DOHH2 (cell line): ENCODE results near the gene OSBPL10.

Experiments used
- H3F3A ChIP-seq: fragments of 200-600 bp; sonication (generic), shearing (Covaris generic); 2 replicates; pipeline ENCODE4 v1.6.0; 2016; ENCODE audit warnings: antibody characterized with exemption, mild to moderate bottlenecking; ENCODE audit not compliant: control insufficient read depth, insufficient read depth
- H3K27ac ChIP-seq: fragments of 200-600 bp; sonication (generic); 2 replicates; pipeline ENCODE4 v1.5.1; 2014; ENCODE audit warnings: low read depth, mild to moderate bottlenecking, low read length, moderate library complexity
- H3K27me3 ChIP-seq: fragments of 200-600 bp; sonication (generic); 2 replicates; pipeline ENCODE4 v1.6.1; 2014; ENCODE audit warnings: mild to moderate bottlenecking, low read length, mixed read lengths; ENCODE audit not compliant: control insufficient read depth
- H3K36me3 ChIP-seq: fragments of 200-600 bp; sonication (generic); 2 replicates; pipeline ENCODE4 v1.6.1; 2014; ENCODE audit warnings: mild to moderate bottlenecking, low read length, moderate library complexity, mixed read lengths; ENCODE audit not compliant: control insufficient read depth
- H3K4me1 ChIP-seq: fragments of 200-600 bp; sonication (generic); 2 replicates; pipeline ENCODE4 v1.6.1; 2014; ENCODE audit warnings: mild to moderate bottlenecking, low read length, mixed read lengths; ENCODE audit not compliant: control insufficient read depth
- H3K4me2 ChIP-seq: fragments of 200-600 bp; sonication (generic); 2 replicates; pipeline ENCODE4 v1.6.0; 2014; ENCODE audit warnings: mild to moderate bottlenecking, low read length, moderate library complexity
- H3K4me3 ChIP-seq: fragments of 200-600 bp; sonication (generic); 2 replicates; pipeline ENCODE4 v1.5.1; 2014; ENCODE audit warnings: mild to moderate bottlenecking, low read length, mixed read lengths
- H3K79me2 ChIP-seq: fragments of 200-600 bp; sonication (generic); 2 replicates; pipeline ENCODE4 v1.6.1; 2014; ENCODE audit warnings: mild to moderate bottlenecking, low read length, mixed read lengths; ENCODE audit not compliant: control insufficient read depth
- H3K9me2 ChIP-seq: fragments of 200-600 bp; sonication (generic); replicated peaks from 2 replicates; pipeline ENCODE4 v1.6.1; 2014; ENCODE audit warnings: mild to moderate bottlenecking, low read length, mixed read lengths; ENCODE audit not compliant: control insufficient read depth
- H3K9me3 ChIP-seq: fragments of 200-600 bp; sonication (generic); 2 replicates; pipeline ENCODE4 v1.6.1; 2014; ENCODE audit warnings: antibody characterized with exemption, low read length, mixed read lengths; ENCODE audit not compliant: control insufficient read depth, insufficient read depth
- H4K20me1 ChIP-seq: fragments of 200-600 bp; sonication (generic); 2 replicates; pipeline ENCODE4 v1.6.0; 2014; ENCODE audit warnings: low read depth, mild to moderate bottlenecking, antibody characterized with exemption, low read length, moderate library complexity; ENCODE audit not compliant: control insufficient read depth, insufficient read depth
- CTCF ChIP-seq: fragments of 200-600 bp; sonication (generic); IDR thresholded peaks from one replicate; pipeline ENCODE4 v1.5.1; 2014; ENCODE audit warnings: antibody characterized with exemption, mild to moderate bottlenecking, low read depth, low read length; ENCODE audit not compliant: poor library complexity, severe bottlenecking
- EZH2phosphoT487 ChIP-seq: fragments of 200-600 bp; sonication (generic); IDR thresholded peaks from 2 replicates; pipeline ENCODE4 v1.6.1; 2017; ENCODE audit warnings: borderline replicate concordance, mild to moderate bottlenecking, antibody characterized with exemption, low read length, moderate library complexity, mixed read lengths

The OSBPL10 gene

DNA sequence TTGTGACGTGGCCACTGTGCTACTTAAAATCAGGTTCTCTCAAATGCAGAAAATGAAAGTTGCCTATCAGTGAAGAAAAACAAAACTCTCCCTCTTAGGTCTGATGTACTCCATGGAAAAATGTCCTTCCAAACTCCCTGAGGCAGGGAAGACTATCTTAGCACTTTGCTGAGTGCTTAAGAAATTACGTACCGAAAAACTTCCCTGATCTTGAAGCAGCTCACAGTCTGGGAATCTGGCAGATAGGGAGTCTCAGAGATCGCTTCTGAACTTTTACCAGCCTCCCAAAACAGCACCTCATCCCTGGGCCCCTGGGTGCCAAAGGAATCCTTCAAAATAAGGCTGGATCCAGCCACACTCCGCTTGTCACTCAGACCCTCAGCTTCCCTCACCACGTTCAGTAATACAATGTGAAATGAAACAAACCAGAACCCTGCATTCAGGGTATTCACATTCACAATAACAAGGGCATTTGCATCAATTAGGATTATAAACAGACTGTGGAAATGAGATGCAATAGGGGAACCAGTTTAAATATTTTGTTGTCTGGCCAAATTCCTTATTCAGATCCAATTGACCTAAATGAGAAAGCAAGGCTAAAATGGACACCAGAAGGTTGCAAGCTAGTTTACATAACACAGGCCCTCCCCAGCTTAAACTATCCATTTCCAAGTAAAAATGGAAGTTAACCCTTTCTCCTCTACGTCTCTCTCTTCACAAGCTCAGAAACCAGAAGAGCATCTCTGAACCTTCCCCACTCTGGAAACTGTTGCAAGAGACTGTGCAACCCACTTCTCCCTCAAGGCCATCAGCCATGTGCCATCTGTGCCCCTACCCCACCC is 20.9 kb downstream of the OSBPL10 start:
- peaks cover 95% of the 10 kb centered on the region for H3K79me2 ChIP-seq

GRCh38 chr3:31959251-31959650 is 21.8 kb downstream of the OSBPL10 start:
- Histone ChIP-seq H3K9me2 (no peaks in the 10 kb centered on the region), H3K36me3 (peaks cover 50% of the 10 kb centered on the region), H3K4me3 (peak overlapping the region; percentile 67), H3F3A (peaks cover 45% of the 10 kb centered on the region), H3K27ac (peak overlapping the region; percentile 96), H3K79me2 (peaks cover 95% of the 10 kb centered on the region), H4K20me1 (no peaks in the 10 kb centered on the region), H3K27me3 (no peaks in the 10 kb centered on the region), H3K4me1 (peaks cover 99% of the 10 kb centered on the region), H3K9me3 (peaks cover 12% of the 10 kb centered on the region), H3K4me2 (peak overlapping the region; percentile 89)
- TF ChIP-seq EZH2phosphoT487 (no peak), CTCF (no peak)

More for the DNA sequence above, 20.9 kb downstream of the OSBPL10 start:
- H3K36me3 ChIP-seq: peaks cover 46% of the 10 kb centered on the region
- no peaks in the 10 kb centered on the region for H3K27me3 ChIP-seq
- H3K27ac ChIP-seq: peak overlapping the region; percentile 96
- TF ChIP-seq CTCF (no peak), EZH2phosphoT487 (no peak)
- H3K4me3 ChIP-seq: peak overlapping the region; percentile 67
- H3F3A ChIP-seq: peaks cover 42% of the 10 kb centered on the region
- peaks cover 11% of the 10 kb centered on the region for H3K9me3 ChIP-seq
- peaks cover 99% of the 10 kb centered on the region for H3K4me1 ChIP-seq
- no peaks in the 10 kb centered on the region for H3K9me2 ChIP-seq
- H3K4me2 ChIP-seq: peak overlapping the region; percentile 89
- no peaks in the 10 kb centered on the region for H4K20me1 ChIP-seq

- Histone ChIP-seq H3K4me1 (peaks cover 99% of the 10 kb centered on the region), H3K79me2 (peaks cover 95% of the 10 kb centered on the region), H3K27me3 (no peaks in the 10 kb centered on the region), H3K36me3 (peaks cover 48% of the 10 kb centered on the region), H4K20me1 (no peaks in the 10 kb centered on the region), H3K27ac (peak overlapping the region; percentile 96), H3K4me2 (peak overlapping the region; percentile 89), H3F3A (peaks cover 50% of the 10 kb centered on the region), H3K9me2 (no peaks in the 10 kb centered on the region), H3K9me3 (peaks cover 12% of the 10 kb centered on the region), H3K4me3 (peak overlapping the region; percentile 67)
- no peak for TF ChIP-seq EZH2phosphoT487
- TF ChIP-seq CTCF: no peak
These were observed 22.3 kb downstream of the OSBPL10 start for GRCh38 chr3:31958701-31959152.
